Activated naive CD4-positive, alpha-beta T cell treated with anti-CD3 and anti-CD28 coated beads for 36 hours (primary cell): ENCODE data around the gene GPR108. TPM values are rescaled to one million over a fixed set of nuclear protein-coding genes. Genes with fewer than 3 reads are reported as not detected.
"Not testable (repeated sequence)": the region's sequence is repeated elsewhere in the genome, so short reads cannot be mapped to it uniquely, and the experiment has no call there.

Experiments
- CTCF ChIA-PET: fragments of 350-600 bp; sonication (Branson Sonifier 250); formaldehyde crosslinking; loops from one replicate; lab custom pipeline; 2021; ENCODE audit warnings: antibody characterized with exemption; lab: Charles Lee
- DNase-seq: peaks from one replicate; pipeline ENCODE4 v3.0.0-alpha.2; 2020
- H3K27ac Mint-ChIP-seq: one replicate; pipeline ENCODE4 v1.8.0; 2021; ENCODE audit warnings: mild to moderate bottlenecking, mixed read lengths
- H3K27me3 Mint-ChIP-seq: one replicate; pipeline ENCODE4 v1.8.0; 2021; ENCODE audit warnings: low read depth, mixed read lengths
- H3K36me3 Mint-ChIP-seq: one replicate; pipeline ENCODE4 v1.8.0; 2021; ENCODE audit warnings: low read depth, mixed read lengths
- H3K4me1 Mint-ChIP-seq: one replicate; pipeline ENCODE4 v1.8.0; 2021; ENCODE audit warnings: low read depth, mixed read lengths
- H3K4me3 Mint-ChIP-seq: one replicate; pipeline ENCODE4 v1.8.0; 2021; ENCODE audit warnings: mild to moderate bottlenecking, moderate library complexity, mixed read lengths
- H3K9me3 Mint-ChIP-seq: one replicate; pipeline ENCODE4 v1.8.0; 2021; ENCODE audit warnings: mixed read lengths
- intact Hi-C: fragments of 100-400 bp; cut with micrococcal nuclease; formaldehyde crosslinking; loops from one replicate; pipeline ENCODE4 v1.15.1; 2023
- total RNA-seq, 2 experiments: library from RNA; stranded (reverse); gene quantifications; one replicate each; pipeline ENCODE4 v1.2.3, GENCODE V29; 2021

GPR108 gene
- total RNA-seq, 2 experiments from 2014 or later, result 54.0 to 59.9 TPM

- intact Hi-C loops, result no loop called here
- H3K4me3 Mint-ChIP-seq, result no peak overlapping the region
- no peaks in the 10 kb centered on the region for H3K36me3 Mint-ChIP-seq
- peaks cover 27% of the 10 kb centered on the region for H3K27me3 Mint-ChIP-seq
- no peaks in the 10 kb centered on the region for H3K9me3 Mint-ChIP-seq
- no peak for DNase-seq
- H3K4me1 Mint-ChIP-seq, result peaks cover 14% of the 10 kb centered on the region
- CTCF ChIA-PET, result interaction anchor here (0.5 to 0.7 kb wide), 2 partner anchors 80 to 150 kb away, joined by 3 read pairs; no protein-coding TSS in a partner anchor
- H3K27ac Mint-ChIP-seq, result no peak overlapping the region
Measured at GRCh38 chr19:6713773-6714692, 23.3 kb downstream of the GPR108 start.

DNA sequence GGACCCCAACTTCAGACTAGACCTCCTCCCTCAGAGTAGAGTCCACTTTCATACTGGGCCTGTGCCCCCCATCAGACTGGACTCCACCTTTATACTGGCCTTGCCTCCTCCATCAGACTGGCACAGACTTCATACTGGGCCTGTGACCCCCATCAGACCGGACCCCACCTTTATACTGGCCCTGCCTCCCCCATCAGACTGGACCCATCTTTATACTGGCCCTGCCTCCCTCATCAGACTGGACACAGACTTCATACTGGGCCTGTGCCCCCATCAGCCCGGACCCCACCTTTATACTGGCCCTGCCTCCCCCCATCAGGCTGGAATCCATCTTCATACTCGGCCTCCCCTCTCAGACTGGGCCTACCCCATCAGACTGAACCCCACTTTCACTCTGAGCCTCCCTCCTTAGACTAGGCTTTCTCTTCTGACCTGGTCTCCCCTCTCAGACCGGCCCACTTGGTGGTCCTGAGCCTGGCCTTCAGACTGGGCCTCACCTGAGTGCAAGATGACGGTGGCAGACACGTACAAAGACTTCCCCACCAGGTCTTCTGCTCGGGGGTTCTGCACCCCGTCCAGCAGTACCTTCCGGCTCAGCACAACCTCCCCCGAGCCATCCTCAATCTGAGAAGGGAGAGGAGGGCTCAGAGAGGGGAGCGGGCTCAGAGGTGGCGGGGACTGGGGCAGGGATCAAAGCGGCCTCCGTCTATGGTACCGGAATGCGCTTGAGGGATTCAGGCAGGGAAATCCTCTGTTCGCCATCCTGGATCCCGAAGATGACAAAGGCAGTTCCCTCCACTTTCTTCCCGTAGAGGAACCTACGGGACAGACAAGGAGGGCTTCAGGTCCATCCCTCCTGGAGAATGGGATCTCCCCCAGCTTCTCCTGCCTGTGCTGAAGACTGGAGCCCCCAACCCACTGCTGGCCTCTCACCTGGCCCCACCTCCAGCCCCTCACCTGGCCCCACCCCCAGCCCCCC, 24.4 kb downstream of the GPR108 start:
- Mint-ChIP-seq H3K4me1 (peaks cover 14% of the 10 kb centered on the region), H3K4me3 (no peak overlapping the region), H3K36me3 (no peaks in the 10 kb centered on the region), H3K27ac (no peak overlapping the region), H3K9me3 (no peaks in the 10 kb centered on the region), H3K27me3 (peaks cover 31% of the 10 kb centered on the region)
- intact Hi-C loops, result no loop called here
- CTCF ChIA-PET, result no interaction called here
- no peak for DNase-seq

DNA sequence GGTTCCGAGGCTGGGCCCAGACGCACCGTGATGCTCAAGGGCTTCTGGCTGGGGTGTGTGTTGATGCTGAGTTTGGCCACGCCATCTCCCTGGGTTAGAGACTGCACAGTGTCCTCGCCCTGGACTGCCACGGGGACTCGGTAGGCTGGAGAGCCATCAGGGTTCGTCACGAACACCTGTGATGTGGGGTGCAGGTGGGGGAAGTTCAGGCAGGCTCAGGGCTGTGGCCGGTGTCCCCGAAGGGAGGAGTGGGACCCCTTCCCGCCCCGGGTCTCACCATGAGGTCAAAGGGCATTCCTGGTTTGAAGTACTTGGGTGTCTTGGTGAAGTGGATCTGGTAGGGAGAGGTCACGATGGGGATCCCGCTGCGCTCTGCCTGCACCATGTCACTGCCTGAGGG, 25.1 kb downstream of the GPR108 start:
- H3K36me3 Mint-ChIP-seq, result no peaks in the 10 kb centered on the region
- intact Hi-C loops, result no loop called here
- no peak for DNase-seq
- H3K27ac Mint-ChIP-seq, result no peak overlapping the region
- CTCF ChIA-PET, result no interaction called here
- peaks cover 14% of the 10 kb centered on the region for H3K4me1 Mint-ChIP-seq
- no peaks in the 10 kb centered on the region for H3K9me3 Mint-ChIP-seq
- no peak overlapping the region for H3K4me3 Mint-ChIP-seq
- H3K27me3 Mint-ChIP-seq, result peaks cover 31% of the 10 kb centered on the region

DNA sequence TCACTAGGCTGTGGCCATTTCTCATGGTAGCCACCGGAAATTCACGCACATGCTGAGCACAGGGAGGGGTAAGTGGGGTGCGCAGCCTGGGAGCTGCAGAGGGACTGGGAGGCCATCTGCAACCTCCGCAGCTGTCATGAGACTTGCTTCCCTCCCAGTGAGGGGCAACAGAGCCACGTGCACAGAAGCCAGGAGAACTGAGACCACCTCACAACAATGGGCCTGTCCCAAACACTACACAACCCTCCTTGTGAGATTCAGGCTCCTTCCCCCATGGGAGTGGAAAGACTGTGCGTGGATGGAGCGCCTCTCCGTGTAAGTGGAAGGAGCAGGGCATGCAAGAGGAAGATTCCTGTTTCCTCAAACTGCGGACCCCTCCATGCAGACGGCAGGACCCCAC, 25.8 kb downstream of the GPR108 start:
- Mint-ChIP-seq H3K9me3 (no peaks in the 10 kb centered on the region), H3K4me3 (no peak overlapping the region), H3K27me3 (peaks cover 31% of the 10 kb centered on the region), H3K36me3 (no peaks in the 10 kb centered on the region), H3K27ac (no peak overlapping the region), H3K4me1 (peaks cover 14% of the 10 kb centered on the region)
- intact Hi-C loops, result loop anchor here (2.0 kb wide), 1 partner anchor 79 kb away; no protein-coding TSS in a partner anchor
- CTCF ChIA-PET, result interaction anchor here (1.1 to 1.2 kb wide), 2 partner anchors 12 to 493 kb away, joined by 3 read pairs; no protein-coding TSS in a partner anchor
- no peak for DNase-seq

- CTCF ChIA-PET, result interaction anchor here (1.1 to 1.2 kb wide), 2 partner anchors 13 to 492 kb away, joined by 3 read pairs; no protein-coding TSS in a partner anchor
- Mint-ChIP-seq H3K4me1 (peaks cover 14% of the 10 kb centered on the region), H3K27me3 (peaks cover 31% of the 10 kb centered on the region), H3K27ac (no peak overlapping the region), H3K36me3 (no peaks in the 10 kb centered on the region), H3K9me3 (no peaks in the 10 kb centered on the region), H3K4me3 (no peak overlapping the region)
- intact Hi-C loops, result loop anchor here (2.0 kb wide), 1 partner anchor 78 kb away; no protein-coding TSS in a partner anchor
- DNase-seq, result no peak
Measured at GRCh38 chr19:6711078-6711361, 26.4 kb downstream of the GPR108 start.

- H3K9me3 Mint-ChIP-seq, result no peaks in the 10 kb centered on the region
- peak; percentile 25 for DNase-seq
- CTCF ChIA-PET, result interaction anchor here (1.1 to 1.2 kb wide), 2 partner anchors 13 to 492 kb away, joined by 3 read pairs; no protein-coding TSS in a partner anchor
- no peak overlapping the region for H3K27ac Mint-ChIP-seq
- intact Hi-C loops, result loop anchor here (2.0 kb wide), 1 partner anchor 78 kb away; no protein-coding TSS in a partner anchor
- peaks cover 14% of the 10 kb centered on the region for H3K4me1 Mint-ChIP-seq
- H3K27me3 Mint-ChIP-seq, result peaks cover 31% of the 10 kb centered on the region
- H3K4me3 Mint-ChIP-seq, result no peak overlapping the region
- H3K36me3 Mint-ChIP-seq, result no peaks in the 10 kb centered on the region
Measured at GRCh38 chr19:6710273-6711077, 26.9 kb downstream of the GPR108 start.

DNA sequence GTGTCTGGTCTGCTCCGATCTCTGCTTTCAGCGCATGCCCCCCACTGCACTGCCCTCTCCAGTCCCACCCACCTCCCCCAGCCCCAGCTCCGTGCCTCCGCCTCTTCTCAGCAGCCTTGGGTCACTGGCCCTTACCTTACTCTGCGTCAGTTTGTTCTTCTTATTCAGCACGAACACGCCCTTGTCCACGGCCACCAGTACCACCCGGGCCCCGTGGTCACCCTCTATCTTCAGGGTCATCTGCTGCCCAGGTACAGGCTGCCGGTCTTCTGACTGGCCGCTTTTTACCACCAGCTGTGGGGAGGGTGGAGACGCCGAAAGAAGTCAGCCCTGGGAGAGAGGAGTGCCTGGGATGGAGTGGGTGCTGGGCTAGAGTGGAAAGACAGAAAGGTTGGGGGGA, 27.8 kb downstream of the GPR108 start:
- Mint-ChIP-seq H3K4me1 (peaks cover 14% of the 10 kb centered on the region), H3K9me3 (no peaks in the 10 kb centered on the region), H3K27me3 (peaks cover 31% of the 10 kb centered on the region), H3K36me3 (no peaks in the 10 kb centered on the region), H3K4me3 (no peak overlapping the region), H3K27ac (no peak overlapping the region)
- intact Hi-C loops, result no loop called here
- CTCF ChIA-PET, result no interaction called here
- DNase-seq, result no peak

DNA sequence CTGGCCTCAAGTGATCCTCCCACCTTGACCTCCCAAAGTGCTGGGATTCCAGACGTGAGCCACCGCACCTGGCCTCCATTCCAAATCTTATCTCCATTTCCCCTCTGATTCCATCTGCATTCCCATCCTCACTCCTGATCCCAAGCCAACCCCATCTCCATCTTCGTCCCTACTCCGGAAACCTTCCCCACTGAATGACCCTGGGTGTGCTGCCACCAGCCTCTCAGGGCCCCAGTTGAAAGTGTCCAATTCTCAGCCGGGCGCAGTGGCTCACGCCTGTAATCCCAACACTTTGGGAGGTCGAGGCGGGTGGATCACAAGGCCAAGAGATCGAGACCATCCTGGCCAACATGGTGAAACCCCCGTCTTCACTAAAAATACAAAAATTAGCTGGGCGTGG, 28.5 kb downstream of the GPR108 start:
- H3K4me3 Mint-ChIP-seq, H3K9me3 Mint-ChIP-seq: not testable (repeated sequence)

DNA sequence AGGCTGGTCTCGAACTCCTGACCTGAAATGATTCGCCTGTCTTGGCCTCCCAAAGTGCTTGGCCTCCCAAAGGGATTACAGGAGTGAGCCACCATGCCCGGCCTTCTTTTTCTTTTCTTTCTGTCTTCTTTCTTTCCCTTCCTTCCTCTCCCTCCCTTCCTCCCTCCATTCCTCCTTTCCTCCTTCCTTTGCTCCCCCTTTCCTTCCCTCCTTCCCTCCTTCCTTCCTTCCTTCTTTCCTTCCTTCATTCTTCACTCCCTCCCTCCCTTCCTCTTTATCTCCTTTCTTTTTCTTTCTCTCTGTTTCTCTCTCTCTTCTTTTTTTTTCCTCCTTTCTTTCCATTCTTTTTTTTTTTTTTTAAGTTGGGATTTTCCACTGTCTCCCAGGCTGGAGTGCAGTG, 29.0 kb downstream of the GPR108 start:
- DNase-seq, result no peak
- H3K4me3 Mint-ChIP-seq, result no peak overlapping the region
- H3K36me3 Mint-ChIP-seq, result no peaks in the 10 kb centered on the region
- H3K27me3 Mint-ChIP-seq, result peaks cover 31% of the 10 kb centered on the region
- intact Hi-C loops, result no loop called here
- H3K27ac Mint-ChIP-seq, result no peak overlapping the region
- H3K9me3 Mint-ChIP-seq, result no peaks in the 10 kb centered on the region
- peaks cover 14% of the 10 kb centered on the region for H3K4me1 Mint-ChIP-seq
- CTCF ChIA-PET, result no interaction called here

More for the DNA sequence above, 28.5 kb downstream of the GPR108 start:
- peaks cover 14% of the 10 kb centered on the region for H3K4me1 Mint-ChIP-seq
- CTCF ChIA-PET, intact Hi-C loops, H3K36me3 Mint-ChIP-seq, H3K27ac Mint-ChIP-seq, DNase-seq: not testable (repeated sequence)
- H3K27me3 Mint-ChIP-seq, result peaks cover 31% of the 10 kb centered on the region

DNA sequence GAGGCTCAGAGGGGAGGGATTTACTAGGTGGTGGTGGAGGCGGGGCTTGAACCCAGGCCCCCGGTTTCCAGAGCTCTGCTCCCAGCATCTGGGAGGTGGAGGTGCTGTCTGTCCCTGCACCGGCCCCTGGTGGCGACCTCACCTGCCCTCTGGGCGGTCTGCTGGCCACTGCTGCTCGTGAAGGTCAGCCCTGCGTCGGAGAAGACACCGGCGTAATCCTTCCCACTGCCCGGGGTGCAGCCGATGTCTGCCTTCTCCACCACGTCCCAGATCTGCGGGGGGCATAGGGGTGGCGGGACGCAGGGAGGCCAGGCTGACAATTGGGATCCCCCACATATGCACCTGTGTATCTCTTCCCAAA, 29.7 kb downstream of the GPR108 start:
- Mint-ChIP-seq H3K9me3 (no peaks in the 10 kb centered on the region), H3K4me1 (peaks cover 14% of the 10 kb centered on the region), H3K27me3 (peaks cover 31% of the 10 kb centered on the region), H3K36me3 (no peaks in the 10 kb centered on the region), H3K4me3 (no peak overlapping the region), H3K27ac (no peak overlapping the region)
- intact Hi-C loops, result no loop called here
- CTCF ChIA-PET, result no interaction called here
- DNase-seq, result no peak

DNA sequence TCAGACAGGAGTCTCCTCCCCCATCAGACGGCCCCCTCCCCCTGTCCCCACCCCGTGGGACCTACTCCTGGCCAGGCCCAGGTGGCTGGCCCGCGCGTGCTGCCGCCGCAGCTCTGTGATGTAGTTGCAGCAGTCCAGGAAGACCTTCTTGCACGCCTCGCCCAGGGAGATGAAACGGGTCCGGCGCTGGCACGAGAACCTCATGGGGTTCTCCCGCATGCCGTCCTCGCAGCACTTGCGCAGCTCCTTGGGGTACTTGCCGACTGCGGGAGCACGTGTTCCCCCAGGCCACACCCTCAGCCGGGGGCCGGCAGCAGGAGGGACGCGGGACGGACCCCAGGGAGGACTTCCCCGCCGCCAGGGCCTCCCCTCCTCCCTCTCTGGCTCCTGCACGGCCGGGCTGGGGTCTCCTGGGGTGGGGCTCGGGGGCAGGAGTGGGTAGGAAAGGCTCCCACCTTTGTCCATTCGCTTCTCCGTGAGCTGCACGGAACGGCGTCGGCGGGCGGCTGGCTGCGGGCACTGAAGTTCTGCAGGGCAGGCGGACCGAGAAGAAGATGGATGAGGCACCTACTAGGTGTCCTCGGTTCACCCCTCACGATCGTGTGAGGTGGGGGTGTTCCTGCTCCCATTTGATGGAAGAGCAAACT, 30.2 kb downstream of the GPR108 start:
- no peaks in the 10 kb centered on the region for H3K9me3 Mint-ChIP-seq
- no peak overlapping the region for H3K4me3 Mint-ChIP-seq
- peaks cover 29% of the 10 kb centered on the region for H3K27me3 Mint-ChIP-seq
- intact Hi-C loops, result no loop called here
- no peak for DNase-seq
- H3K36me3 Mint-ChIP-seq, result no peaks in the 10 kb centered on the region
- CTCF ChIA-PET, result no interaction called here
- H3K4me1 Mint-ChIP-seq, result peaks cover 14% of the 10 kb centered on the region
- H3K27ac Mint-ChIP-seq, result no peak overlapping the region
